Keratinocyte (primary cell): ENCODE data around the gene RASA3. TPM values are rescaled to one million over a fixed set of nuclear protein-coding genes. Genes with fewer than 3 reads are reported as not detected.

Experiments
- DNase-seq: peaks from one replicate; pipeline ENCODE4 v3.0.0-alpha.2; 2011; ENCODE audit warnings: low read depth, missing footprints, low spot score
- FAIRE-seq: peaks from 2 replicates; lab custom pipeline; 2011; peaks lifted over from hg19 to GRCh38; lab: Jason Lieb, UNC
- H2AFZ ChIP-seq: 2 replicates; pipeline ENCODE4 v1.6.0; 2012; ENCODE audit warnings: low read length, control low read depth, inconsistent platforms; ENCODE audit not compliant: control insufficient read depth
- H3K27ac ChIP-seq: 2 replicates; pipeline ENCODE4 v1.5.1; 2011; ENCODE audit warnings: low read length; ENCODE audit not compliant: control insufficient read depth, insufficient read depth
- H3K27me3 ChIP-seq: 3 replicates; pipeline ENCODE4 v1.6.0; 2011; ENCODE audit warnings: low read length; ENCODE audit not compliant: control insufficient read depth, insufficient read depth; ENCODE audit errors: extremely low read depth
- H3K36me3 ChIP-seq, 2 experiments: 2 replicates in 1 of 2; 3 replicates in 1 of 2; pipeline ENCODE4 v1.5.1; 2011; ENCODE audit warnings: low read length in 2 of 2, mild to moderate bottlenecking in 1 of 2; ENCODE audit not compliant: control insufficient read depth in 2 of 2, insufficient read depth in 2 of 2; ENCODE audit errors: extremely low read depth in 1 of 2
- H3K4me1 ChIP-seq: 3 replicates; pipeline ENCODE4 v1.5.1; 2011; ENCODE audit warnings: low read length; ENCODE audit not compliant: control insufficient read depth, insufficient read depth; ENCODE audit errors: extremely low read depth
- H3K4me2 ChIP-seq: 3 replicates; pipeline ENCODE4 v1.6.0; 2011; ENCODE audit warnings: low read depth, low read length; ENCODE audit not compliant: control insufficient read depth, insufficient read depth; ENCODE audit errors: extremely low read depth
- H3K4me3 ChIP-seq, 3 experiments: fragments of 200-600 bp in 1 of 3; sonication (generic) in 1 of 3; 2 replicates in 2 of 3; 3 replicates in 1 of 3; pipeline ENCODE4 v1.5.1; 2011 to 2016; ENCODE audit warnings: low read length in 3 of 3, mild to moderate bottlenecking in 3 of 3, control low read depth in 2 of 3, inconsistent platforms in 1 of 3, low read depth in 1 of 3, mixed read lengths in 1 of 3, mixed run types in 1 of 3, moderate library complexity in 1 of 3; ENCODE audit not compliant: control insufficient read depth in 2 of 3, insufficient read depth in 2 of 3; ENCODE audit errors: extremely low read depth in 1 of 3
- H3K79me2 ChIP-seq: 2 replicates; pipeline ENCODE4 v1.6.0; 2012; ENCODE audit warnings: low read length; ENCODE audit not compliant: control insufficient read depth, insufficient read depth
- H3K9ac ChIP-seq: 3 replicates; pipeline ENCODE4 v1.6.0; 2011; ENCODE audit warnings: low read length; ENCODE audit not compliant: control insufficient read depth, insufficient read depth; ENCODE audit errors: extremely low read depth
- H3K9me1 ChIP-seq: 3 replicates; pipeline ENCODE4 v1.6.0; 2011; ENCODE audit warnings: low read length; ENCODE audit not compliant: control insufficient read depth, insufficient read depth; ENCODE audit errors: extremely low read depth
- H3K9me3 ChIP-seq: 2 replicates; pipeline ENCODE4 v1.5.1; 2012; ENCODE audit warnings: low read depth, low read length; ENCODE audit not compliant: control insufficient read depth
- H4K20me1 ChIP-seq: 3 replicates; pipeline ENCODE4 v1.6.0; 2011; ENCODE audit warnings: low read length; ENCODE audit not compliant: control insufficient read depth, insufficient read depth; ENCODE audit errors: extremely low read depth
- EZH2 ChIP-seq: IDR thresholded peaks from one replicate; pipeline ENCODE4 v1.6.1; 2012; ENCODE audit warnings: inconsistent platforms, mild to moderate bottlenecking, low read length, moderate library complexity
- dilution Hi-C: fragments of 300-500 bp; cut with MboI; formaldehyde crosslinking; loops from one replicate; pipeline ENCODE4 v1.7.0; 2020; ENCODE audit warnings: low sequenced_read_pairs; ENCODE audit not compliant: extremely low pct_ligation_motif_present
- polyA plus RNA-seq, 5 experiments: library from polyadenylated mRNA; depleted of rRNA in 3 of 5; stranded (reverse) in 3 of 5; stranded (forward) in 1 of 5; unstranded in 1 of 5; fragments of >200 nt; gene quantifications; 1 replicate in 1 of 5; 2 replicates in 3 of 5; 3 replicates in 1 of 5; pipeline versions ENCODE4 v1.2.1 to v1.2.3, GENCODE V29; 2011 to 2012; ENCODE audit warnings: missing spikeins in 2 of 5, low read depth in 1 of 5, low replicate concordance in 1 of 5
- TF ChIP-seq, protein P1 (sequence below), 3 experiments: IDR thresholded peaks in 1 of 3; conservative IDR thresholded peaks in 1 of 3; optimal IDR thresholded peaks in 1 of 3; 2 replicates in 2 of 3; 3 replicates in 1 of 3; pipeline versions ENCODE3 to v1.5.1; 2011; ENCODE audit warnings: low read length in 3 of 3, mild to moderate bottlenecking in 3 of 3, moderate library complexity in 2 of 3, control low read depth in 1 of 3, inconsistent platforms in 1 of 3; ENCODE audit not compliant: insufficient read depth in 2 of 3; ENCODE audit errors: extremely low read depth in 1 of 3

RASA3 gene
- polyA plus RNA-seq, 1 donor (not counting 4 experiments of a cell fraction or from before 2014, with no cell fraction given), result 4.1 TPM

DNA sequence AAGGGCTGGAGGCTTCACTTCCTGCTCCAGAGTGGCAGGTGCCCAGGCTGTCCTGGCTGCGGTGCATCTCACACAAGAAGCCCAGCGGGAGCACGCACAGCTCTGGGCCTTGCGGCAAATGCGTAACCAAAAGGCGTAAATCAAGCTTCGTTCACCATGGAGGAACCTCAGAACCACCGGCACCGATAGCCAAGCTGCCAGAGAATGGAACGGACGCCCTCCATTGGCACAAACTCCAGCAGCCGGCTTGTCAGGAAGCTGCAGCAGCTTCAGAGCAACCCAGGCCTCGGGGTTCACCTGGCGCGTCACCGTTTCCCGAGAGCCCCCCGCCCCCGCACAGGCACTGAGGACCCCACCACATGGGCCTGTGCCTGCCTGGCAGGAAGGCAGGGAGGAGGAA is 76.7 kb downstream of the RASA3 start:
- DNase-seq (no peak), FAIRE-seq (no peak)
- Histone ChIP-seq H4K20me1 (no peaks in the 10 kb centered on the region), H3K4me3 (no peak overlapping the region), H3K9me1 (no peaks in the 10 kb centered on the region), H3K36me3 (no peaks in the 10 kb centered on the region), H3K27ac (no peak overlapping the region), H3K9ac (no peak overlapping the region), H3K79me2 (no peaks in the 10 kb centered on the region), H3K27me3 (no peaks in the 10 kb centered on the region), H2AFZ (no peak overlapping the region), H3K4me1 (no peaks in the 10 kb centered on the region), H3K9me3 (no peaks in the 10 kb centered on the region), H3K4me2 (no peak overlapping the region)
- dilution Hi-C loops, result loop anchor here (10.0 kb wide), 1 partner anchor 109 kb away; no protein-coding TSS in a partner anchor
- TF ChIP-seq, protein P1, sequence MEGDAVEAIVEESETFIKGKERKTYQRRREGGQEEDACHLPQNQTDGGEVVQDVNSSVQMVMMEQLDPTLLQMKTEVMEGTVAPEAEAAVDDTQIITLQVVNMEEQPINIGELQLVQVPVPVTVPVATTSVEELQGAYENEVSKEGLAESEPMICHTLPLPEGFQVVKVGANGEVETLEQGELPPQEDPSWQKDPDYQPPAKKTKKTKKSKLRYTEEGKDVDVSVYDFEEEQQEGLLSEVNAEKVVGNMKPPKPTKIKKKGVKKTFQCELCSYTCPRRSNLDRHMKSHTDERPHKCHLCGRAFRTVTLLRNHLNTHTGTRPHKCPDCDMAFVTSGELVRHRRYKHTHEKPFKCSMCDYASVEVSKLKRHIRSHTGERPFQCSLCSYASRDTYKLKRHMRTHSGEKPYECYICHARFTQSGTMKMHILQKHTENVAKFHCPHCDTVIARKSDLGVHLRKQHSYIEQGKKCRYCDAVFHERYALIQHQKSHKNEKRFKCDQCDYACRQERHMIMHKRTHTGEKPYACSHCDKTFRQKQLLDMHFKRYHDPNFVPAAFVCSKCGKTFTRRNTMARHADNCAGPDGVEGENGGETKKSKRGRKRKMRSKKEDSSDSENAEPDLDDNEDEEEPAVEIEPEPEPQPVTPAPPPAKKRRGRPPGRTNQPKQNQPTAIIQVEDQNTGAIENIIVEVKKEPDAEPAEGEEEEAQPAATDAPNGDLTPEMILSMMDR (optimal IDR thresholded peaks at IDR 0.05 in 1 of 3, IDR thresholded peaks at IDR 0.05 in 1 of 3, conservative IDR thresholded peaks at IDR 0.05 in 1 of 3; ENCODE audit: extremely low read depth in 1 of 3, insufficient read depth in 2 of 3, low read length in 3 of 3), result no peak
- no peak for TF ChIP-seq EZH2

DNA sequence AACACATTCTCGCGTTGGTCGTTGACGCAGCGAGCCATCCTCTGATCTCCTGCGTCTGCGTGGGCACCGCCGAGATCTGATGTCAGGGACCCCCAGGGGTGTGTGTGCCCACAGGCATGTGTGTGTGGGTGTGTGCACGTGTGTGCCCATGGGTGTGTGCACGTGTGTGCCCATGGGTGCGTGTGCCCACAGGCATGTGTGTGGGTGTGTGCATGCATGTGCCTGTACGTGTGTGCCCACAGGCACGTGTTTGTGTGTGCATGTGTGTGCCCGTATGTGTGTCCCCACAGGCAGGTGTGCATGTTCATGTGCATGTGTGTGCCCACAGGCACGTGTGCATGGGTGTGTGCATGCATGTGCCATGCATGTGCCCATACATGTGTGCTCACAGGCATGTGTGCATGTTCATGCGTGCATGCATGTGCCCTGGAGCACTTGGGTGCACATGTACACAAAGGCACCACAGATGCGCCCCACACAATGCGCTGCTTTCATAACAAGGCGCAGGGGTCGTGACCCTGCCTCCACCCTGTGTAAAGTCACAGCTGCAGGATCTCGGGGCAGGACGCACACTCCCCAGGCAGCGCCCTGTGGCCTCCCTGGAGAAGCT is 77.5 kb downstream of the RASA3 start:
- H3K9me1 ChIP-seq, result no peaks in the 10 kb centered on the region
- H3K36me3 ChIP-seq, result no peaks in the 10 kb centered on the region
- DNase-seq (no peak), FAIRE-seq (no peak)
- H3K4me3 ChIP-seq, result no peak overlapping the region
- no peaks in the 10 kb centered on the region for H3K27me3 ChIP-seq
- no peaks in the 10 kb centered on the region for H4K20me1 ChIP-seq
- no peak overlapping the region for H3K9ac ChIP-seq
- no peaks in the 10 kb centered on the region for H3K79me2 ChIP-seq
- H3K27ac ChIP-seq, result no peak overlapping the region
- H2AFZ ChIP-seq, result no peak overlapping the region
- no peak overlapping the region for H3K4me2 ChIP-seq
- no peaks in the 10 kb centered on the region for H3K9me3 ChIP-seq
- dilution Hi-C loops, result loop anchor here (10.0 kb wide), 1 partner anchor 110 kb away; no protein-coding TSS in a partner anchor
- TF ChIP-seq, protein P1 (optimal IDR thresholded peaks at IDR 0.05 in 1 of 3, IDR thresholded peaks at IDR 0.05 in 1 of 3, conservative IDR thresholded peaks at IDR 0.05 in 1 of 3; ENCODE audit: extremely low read depth in 1 of 3, insufficient read depth in 2 of 3, low read length in 3 of 3), result no peak
- no peak for TF ChIP-seq EZH2
- no peaks in the 10 kb centered on the region for H3K4me1 ChIP-seq
